ENCODE results near the gene EMD.

GRCh38 chrX:154354013-154354412 lies 25.1 kb upstream of the EMD start:
- TF ChIP-seq CTCF (IDR thresholded peaks at IDR 0.05 in 8 of 11, conservative IDR thresholded peaks at IDR 0.05 in 3 of 11) (no peak), POLR2A (IDR thresholded peaks at IDR 0.05) (no peak)
